ENCODE data around the gene GOLGA8T.
"Not testable (repeated sequence)": the region's sequence is repeated elsewhere in the genome, so short reads cannot be mapped to it uniquely, and the experiment has no call there.

Gene GOLGA8T

GRCh38 chr15:30134751-30135150, at the start of gene GOLGA8T:
Gene GOLGA8T (plus strand): TSS chr15:30135051. CDS start chr15:30135149, 98 bp downstream.
- DNase-seq (ENCODE audit: low read depth in 3 of 3): not testable (repeated sequence)

GRCh38 chr15:30097827-30098226, 37.0 kb upstream of the GOLGA8T start:
- not testable (repeated sequence) for DNase-seq (ENCODE audit: low read depth in 3 of 3)

DNA sequence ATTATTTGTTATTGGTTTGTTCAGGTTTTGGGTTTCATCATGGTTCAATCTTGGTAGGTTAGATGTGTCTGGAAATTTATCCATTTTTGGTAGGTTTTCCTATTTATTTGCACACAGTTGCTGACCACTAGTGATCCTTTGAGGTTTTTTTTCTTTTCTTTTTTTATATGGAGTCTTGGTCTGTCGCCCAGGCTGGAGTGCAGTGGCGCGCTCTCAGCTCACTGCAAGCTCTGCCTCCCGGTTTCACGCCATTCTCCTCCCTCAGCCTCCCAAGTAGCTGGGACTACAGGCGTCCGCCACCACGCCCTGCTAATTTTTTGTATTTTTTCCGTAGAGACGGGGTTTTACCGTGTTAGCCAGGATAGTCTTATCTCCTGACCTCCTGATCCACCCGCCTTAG, 32.0 kb upstream of the GOLGA8T start:
- not testable (repeated sequence) for DNase-seq (ENCODE audit: low read depth in 3 of 3)

DNA sequence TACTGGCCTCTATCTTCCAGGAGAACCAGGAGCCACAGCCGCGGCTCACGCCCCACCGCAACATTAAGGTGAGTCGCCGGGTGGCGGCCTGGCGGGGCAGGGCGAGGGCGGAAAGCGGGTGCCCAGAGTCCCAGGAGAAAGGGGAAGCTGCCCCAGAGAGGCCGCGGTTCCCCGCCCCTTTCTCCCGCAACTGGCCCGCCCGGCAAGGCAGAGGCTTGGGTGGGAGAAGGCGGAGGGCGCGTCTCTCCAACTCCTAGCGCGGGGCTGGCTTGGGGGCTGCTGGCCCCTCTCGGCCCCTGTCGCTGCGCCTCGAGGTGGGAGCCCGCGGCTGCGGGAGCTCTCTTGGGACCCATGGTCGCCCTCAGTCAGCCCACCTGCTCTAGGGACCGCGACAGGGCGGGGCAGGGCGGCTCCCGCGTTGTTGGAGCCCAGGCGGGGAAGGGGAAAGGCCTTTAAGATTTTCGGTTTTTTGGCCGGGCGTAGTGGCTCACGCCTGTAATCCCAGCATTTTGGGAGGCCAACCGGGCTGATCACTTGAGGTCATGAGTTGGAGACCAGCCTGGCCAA, 30.8 kb upstream of the GOLGA8T start:
- DNase-seq (ENCODE audit: low read depth in 3 of 3): not testable (repeated sequence)

- not testable (repeated sequence) for DNase-seq (ENCODE audit: low read depth in 3 of 3)
Measured at GRCh38 chr15:30110591-30110990, 24.3 kb upstream of the GOLGA8T start.

DNA sequence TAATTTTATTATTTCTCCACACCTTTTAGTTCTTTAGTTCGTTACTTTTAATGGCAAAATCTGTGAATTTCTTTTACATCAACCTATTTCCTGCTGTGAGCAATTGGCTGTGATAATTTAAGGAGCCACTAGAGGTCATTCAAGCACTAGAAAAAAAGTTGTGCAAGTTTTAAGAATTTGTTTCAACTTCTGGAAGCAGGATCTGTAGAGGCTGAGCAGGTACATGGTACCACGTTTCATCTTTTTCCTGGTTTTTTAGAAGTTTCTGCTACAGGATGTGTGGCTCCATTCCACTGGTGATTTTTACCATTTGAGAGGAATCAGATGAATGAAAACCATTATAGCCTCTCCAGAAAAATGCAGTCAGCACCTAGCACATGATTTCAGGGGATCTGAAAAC, 4.8 kb upstream of the GOLGA8T start:
- not testable (repeated sequence) for DNase-seq (ENCODE audit: low read depth in 3 of 3)

- DNase-seq (ENCODE audit: low read depth in 3 of 3): not testable (repeated sequence)
Measured at GRCh38 chr15:30143246-30143645, 8.4 kb downstream of the GOLGA8T start.

GRCh38 chr15:30149891-30150290, 15.0 kb downstream of the GOLGA8T start:
- not testable (repeated sequence) for DNase-seq (ENCODE audit: low read depth in 3 of 3)

DNA sequence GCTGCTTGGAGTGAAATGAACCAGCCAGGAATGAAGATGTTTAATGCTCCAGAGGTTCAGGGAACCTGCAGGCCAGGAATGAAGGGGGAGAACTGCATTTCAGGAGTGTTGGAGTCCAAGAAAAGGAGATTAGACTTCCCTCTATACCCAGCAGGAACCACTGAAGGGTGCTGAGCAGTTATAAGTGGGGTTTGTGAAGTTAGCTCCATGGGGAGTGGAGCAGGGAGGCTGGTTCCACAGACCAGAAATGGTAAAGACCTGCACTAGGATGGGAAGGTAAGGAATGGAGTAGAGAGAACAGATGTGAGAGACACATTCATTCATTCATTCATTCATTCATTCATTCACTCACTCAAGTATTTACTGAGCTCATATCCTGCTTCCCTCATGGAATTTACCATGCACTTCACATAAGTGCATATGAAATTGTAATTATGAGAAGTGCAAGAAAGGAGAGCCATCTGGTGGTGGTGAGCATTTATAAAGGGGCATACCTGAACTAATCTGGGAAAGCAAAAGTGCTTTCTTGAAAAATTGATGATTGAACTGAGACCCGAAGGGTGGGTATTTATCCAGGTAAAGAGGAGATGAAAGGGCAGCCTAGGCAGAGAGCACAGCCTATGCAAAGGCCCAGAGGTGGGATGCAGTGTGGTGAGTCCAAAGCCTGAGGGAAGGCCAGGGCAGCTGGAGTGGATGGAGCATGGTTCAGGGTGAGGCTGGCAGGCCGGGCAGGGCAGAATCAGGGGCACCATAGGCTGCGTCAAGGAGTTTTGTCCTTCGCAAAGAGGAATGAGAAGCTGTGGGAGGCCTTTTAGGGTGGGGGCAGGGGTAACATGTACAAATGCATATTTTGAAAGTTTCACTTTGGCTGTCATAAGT, 27.9 kb downstream of the GOLGA8T start:
- DNase-seq (ENCODE audit: low read depth in 3 of 3): not testable (repeated sequence)

DNA sequence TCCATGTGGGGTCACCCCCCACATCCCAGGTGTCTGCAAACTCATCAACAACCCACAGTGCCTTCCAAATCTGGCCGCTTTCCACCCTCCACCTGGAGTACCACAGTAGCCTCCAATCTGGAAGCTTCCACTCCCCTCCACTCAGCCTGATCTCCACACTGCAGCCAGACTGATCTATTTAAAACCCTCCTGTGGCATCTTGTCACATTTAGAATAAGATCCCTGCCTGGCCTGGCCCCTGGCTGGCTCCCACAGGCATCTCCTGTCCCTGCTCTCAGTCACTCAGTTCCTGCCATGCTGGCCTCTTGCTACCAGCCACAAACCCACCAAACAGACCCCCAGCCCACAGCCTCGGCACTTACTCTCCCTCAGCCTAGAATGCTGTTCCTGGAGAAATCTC, 28.9 kb downstream of the GOLGA8T start:
- not testable (repeated sequence) for DNase-seq (ENCODE audit: low read depth in 3 of 3)

DNA sequence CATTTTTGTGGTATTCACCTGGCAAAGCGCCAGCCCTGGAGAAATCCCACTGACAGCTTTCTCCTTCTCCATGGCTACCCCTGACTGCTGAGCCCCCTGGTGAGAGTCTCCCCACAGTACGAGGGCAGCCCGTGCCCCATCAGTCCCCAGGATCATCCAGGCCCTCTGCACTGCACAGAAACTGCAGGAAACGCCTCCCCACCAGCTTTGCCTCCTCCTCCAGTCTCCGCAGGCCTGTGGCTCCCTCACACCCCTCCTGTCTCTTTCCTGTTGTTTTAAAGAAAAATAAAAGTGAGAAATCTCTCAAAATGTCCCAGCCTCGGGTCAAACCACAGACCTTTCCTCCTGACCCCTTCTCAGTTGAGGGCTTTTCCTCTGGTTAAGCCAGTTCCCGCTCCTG, 29.4 kb downstream of the GOLGA8T start:
- not testable (repeated sequence) for DNase-seq (ENCODE audit: low read depth in 3 of 3)

DNA sequence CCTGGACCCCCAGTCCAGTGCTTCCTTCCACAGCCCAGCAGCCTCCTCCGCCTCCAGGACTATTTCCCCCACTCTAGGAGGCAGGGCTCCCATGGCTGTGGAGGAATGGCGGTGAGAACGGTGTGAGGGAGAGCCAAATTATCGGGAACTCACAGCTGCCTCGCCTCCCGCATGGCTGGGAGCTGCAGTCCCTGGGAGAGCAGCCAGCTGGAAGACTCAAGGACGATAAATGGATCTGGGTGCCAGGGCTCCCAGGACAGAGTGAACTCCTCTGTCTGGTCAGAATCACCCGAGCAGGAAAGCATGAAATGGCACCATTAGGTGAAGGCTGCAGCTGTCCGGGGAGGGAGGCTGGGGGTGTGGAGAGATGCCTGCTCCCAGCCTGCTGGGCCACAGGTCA, 32.6 kb downstream of the GOLGA8T start:
- not testable (repeated sequence) for DNase-seq (ENCODE audit: low read depth in 3 of 3)

GRCh38 chr15:30167886-30168285, 33.0 kb downstream of the GOLGA8T start:
- DNase-seq (ENCODE audit: low read depth in 3 of 3): not testable (repeated sequence)

- not testable (repeated sequence) for DNase-seq (ENCODE audit: low read depth in 3 of 3)
Measured at GRCh38 chr15:30171452-30171851, 36.6 kb downstream of the GOLGA8T start.

DNA sequence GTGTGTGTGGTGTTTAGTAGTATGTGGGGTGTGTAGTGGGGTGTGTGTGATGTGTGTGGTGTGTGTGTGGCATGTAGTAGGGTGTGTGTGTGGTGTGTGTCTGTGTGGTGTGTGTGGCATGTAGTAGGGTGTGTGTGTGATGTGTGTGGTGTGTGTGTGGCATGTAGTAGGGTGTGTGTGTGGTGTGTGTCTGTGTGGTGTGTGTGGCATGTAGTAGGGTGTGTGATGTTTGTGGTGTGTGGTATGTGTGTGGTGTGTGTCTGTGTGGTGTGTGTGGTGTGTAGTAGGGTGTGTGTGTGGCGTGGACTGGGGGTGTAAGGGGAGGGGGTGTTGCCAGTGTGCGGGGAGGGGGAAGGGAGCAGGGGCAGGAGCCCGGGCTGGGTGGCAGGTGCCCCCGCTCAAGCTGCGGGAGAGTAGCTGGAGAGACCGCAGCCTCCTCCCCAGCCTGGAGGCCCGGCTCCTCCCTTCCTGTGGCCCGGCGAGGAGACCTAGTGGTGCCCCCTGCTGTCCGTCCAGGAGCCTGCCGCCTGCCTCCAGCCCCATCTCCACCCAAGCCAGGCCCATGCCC, 38.3 kb downstream of the GOLGA8T start:
- DNase-seq (ENCODE audit: low read depth in 3 of 3): peak; percentile 26 to 68 (median 46)

GRCh38 chr15:30175291-30175690, 40.4 kb downstream of the GOLGA8T start:
- not testable (repeated sequence) for DNase-seq (ENCODE audit: low read depth in 3 of 3)

DNA sequence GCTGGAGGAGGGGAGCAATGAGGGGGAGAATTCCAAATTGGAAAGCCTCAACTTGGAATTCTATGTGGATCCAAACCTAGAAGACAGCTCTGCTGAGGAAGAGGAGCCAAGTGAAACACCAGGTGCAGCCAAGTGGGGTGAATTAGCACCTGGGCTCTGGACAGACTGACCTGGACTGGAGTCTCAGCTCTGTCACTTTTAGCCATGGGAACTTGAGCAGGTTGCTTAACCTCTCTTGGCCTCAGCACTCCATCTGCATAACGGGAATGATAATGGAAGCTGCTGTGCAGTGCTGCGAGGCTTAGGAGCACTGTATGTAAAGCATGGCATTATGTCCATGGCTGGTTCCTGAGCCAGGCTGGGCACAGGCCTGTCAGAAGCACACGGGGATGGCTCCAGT, 41.8 kb downstream of the GOLGA8T start:
- not testable (repeated sequence) for DNase-seq (ENCODE audit: low read depth in 3 of 3)

DNA sequence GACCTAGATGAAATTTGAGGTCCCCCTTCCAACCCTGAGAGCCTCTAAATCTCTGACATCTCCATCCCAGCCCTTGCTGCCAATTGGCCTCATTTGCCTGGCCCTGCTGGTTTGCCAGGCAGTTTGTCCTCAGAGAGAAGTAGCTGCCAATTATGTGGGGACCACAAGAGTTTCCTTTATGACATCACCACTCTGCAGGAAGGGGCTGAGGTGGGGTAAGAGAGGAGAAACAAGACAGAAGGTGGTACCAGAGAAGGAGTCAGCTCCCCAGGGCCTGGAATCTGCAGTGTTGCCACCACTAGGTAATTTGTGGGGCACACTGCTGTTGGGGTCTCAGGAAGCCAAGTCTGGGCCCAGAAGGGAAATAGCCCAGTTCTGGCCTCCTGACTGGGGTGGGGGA, 45.0 kb downstream of the GOLGA8T start:
- DNase-seq (ENCODE audit: low read depth in 3 of 3): not testable (repeated sequence)

DNA sequence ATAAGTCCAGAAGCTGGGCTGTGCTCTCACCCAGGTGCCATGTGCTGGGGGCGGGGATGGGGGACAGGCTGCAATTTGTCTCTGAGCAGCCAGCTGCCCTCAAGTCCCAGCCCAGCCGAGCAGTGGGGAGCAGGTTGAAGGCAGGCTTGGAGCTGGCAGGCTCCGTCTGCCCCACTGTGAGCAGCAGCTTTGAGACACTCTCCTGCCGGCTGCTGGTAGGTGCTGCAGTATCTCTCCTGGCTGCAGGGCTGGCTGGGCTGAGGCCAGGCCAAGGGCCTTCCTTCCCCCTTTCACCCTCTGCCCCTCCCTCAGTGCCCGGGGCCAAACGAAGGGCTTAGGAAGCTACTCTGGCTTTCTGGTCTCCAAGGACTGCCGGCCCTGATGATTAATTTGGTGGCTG, 50.6 kb downstream of the GOLGA8T start:
- DNase-seq (ENCODE audit: low read depth in 3 of 3): not testable (repeated sequence)

DNA sequence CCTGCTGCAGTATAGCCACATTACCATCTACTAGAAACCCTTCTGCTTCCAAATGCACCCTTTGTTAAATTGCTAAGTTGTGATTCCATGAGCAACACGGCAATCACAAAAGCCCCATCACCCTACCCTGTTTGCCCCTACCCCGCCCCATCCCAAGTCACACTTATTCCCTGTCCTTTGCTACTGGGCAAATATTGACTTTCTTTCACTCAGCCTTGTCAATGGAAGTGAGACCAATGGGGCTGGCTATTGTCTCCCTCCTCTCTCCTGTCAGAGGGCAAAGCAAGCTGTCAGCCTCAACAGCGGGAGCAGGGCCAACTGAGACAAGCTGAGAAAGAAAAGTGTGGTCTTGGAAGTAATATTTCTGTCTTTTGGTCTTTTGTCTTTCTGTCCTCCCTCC, 52.6 kb downstream of the GOLGA8T start:
- DNase-seq (ENCODE audit: low read depth in 3 of 3): not testable (repeated sequence)

GRCh38 chr15:30189754-30190153, 54.9 kb downstream of the GOLGA8T start:
- not testable (repeated sequence) for DNase-seq (ENCODE audit: low read depth in 3 of 3)

GRCh38 chr15:30191143-30191542, 56.3 kb downstream of the GOLGA8T start:
- not testable (repeated sequence) for DNase-seq (ENCODE audit: low read depth in 3 of 3)

- not testable (repeated sequence) for DNase-seq (ENCODE audit: low read depth in 3 of 3)
Measured at GRCh38 chr15:30191639-30192038, 56.8 kb downstream of the GOLGA8T start.

All from stimulated activated CD4-positive, alpha-beta T cell treated with anti-CD3 and anti-CD28 coated beads, TNF-alpha, amount 100 ng/mL, for 24 hours (primary cell).